Measurements from ENCODE around the gene TYROBP. TPM values are rescaled to one million over a fixed set of nuclear protein-coding genes. Genes with fewer than 3 reads are reported as not detected.
A peak's percentile ranks its signal among the peaks of the same experiment; 100 is the strongest.

Gene TYROBP
- total RNA-seq, 4 donors from 2014 or later = 41.4 to 122 (median 117) TPM

GRCh38 chr19:35868823-35869326 is 39.2 kb downstream of the TYROBP start:
- WGBS, 2 donors = 0% methylated on average over 3 to 6 of the region's 15 CpGs

DNA sequence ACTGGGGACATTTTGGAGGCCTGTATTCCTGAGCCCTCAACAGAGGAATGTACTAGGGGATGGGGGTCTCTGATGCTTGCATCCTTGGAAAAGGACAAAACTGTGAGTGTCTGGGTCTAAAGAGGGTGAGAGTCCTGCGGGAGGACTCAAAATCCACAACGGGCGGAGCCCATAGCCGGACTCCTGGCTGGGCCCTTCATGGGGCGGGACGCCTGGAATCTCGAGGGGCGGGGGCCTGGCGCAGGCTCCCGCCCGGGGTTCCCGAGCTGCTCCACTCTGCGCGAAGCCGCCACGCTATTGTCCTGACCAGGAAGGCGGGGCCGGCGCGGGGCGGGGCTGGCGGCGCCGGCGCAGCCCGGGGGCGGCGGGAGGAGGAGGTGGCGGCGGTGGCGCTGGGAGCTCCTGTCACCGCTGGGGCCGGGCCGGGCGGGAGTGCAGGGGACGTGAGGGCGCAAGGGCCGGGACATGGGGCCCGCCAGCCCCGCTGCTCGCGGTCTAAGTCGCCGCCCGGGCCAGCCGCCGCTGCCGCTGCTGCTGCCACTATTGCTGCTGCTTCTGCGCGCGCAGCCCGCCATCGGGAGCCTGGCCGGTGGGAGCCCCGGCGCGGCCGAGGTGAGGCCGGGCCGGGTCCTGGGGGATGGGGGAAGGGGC is 39.8 kb downstream of the TYROBP start, which contains the start of gene APLP1:
TSS of gene APLP1 (plus strand) at position 403 of the 651 bp plus-strand sequence. CDS start at position 466, 63 bp downstream.
- TF ChIP-seq EP300 (IDR thresholded peaks at IDR 0.05) = no peak
- TF ChIP-seq CTCF (IDR thresholded peaks at IDR 0.05) = no peak
- TF ChIP-seq POLR2A (IDR thresholded peaks at IDR 0.05) = no peak
- Histone ChIP-seq H3K27ac (peak within 1 kb of the TSS in 1 of 4 donors; percentile 61), H3K9me3 (no peaks in the 10 kb centered on the region), H3K36me3 (no peaks in the 10 kb centered on the region), H3K27me3 (peaks cover 0 to 70% of the 10 kb centered on the region in 2 donors), H3K4me1 (peaks cover 0 to 29% (median 17%) of the 10 kb centered on the region in 4 donors), H3K4me3 (peak within 1 kb of the TSS; percentile 31 to 58 (median 36))
- WGBS, 2 donors = 0 to 1% methylated on average over 17 to 35 of the region's 60 CpGs
- DNase-seq (ENCODE audit: low spot score in 2 of 2) = no peak

More at GRCh38 chr19:35868823-35869326, 39.2 kb downstream of the TYROBP start:
- H3K36me3 ChIP-seq = no peaks in the 10 kb centered on the region
- no peak for TF ChIP-seq EP300 (IDR thresholded peaks at IDR 0.05)
- TF ChIP-seq CTCF (IDR thresholded peaks at IDR 0.05) = no peak
- TF ChIP-seq POLR2A (IDR thresholded peaks at IDR 0.05) = no peak
- no peak for DNase-seq (ENCODE audit: low spot score in 2 of 2)
- peaks cover 0 to 65% of the 10 kb centered on the region in 2 donors for H3K27me3 ChIP-seq
- peaks cover 0 to 29% (median 17%) of the 10 kb centered on the region in 4 donors for H3K4me1 ChIP-seq
- H3K4me3 ChIP-seq = peak overlapping the region; percentile 31 to 58 (median 36)
- no peaks in the 10 kb centered on the region for H3K9me3 ChIP-seq
- H3K27ac ChIP-seq = peak overlapping the region in 1 of 4 donors; percentile 61

- no peak for DNase-seq (ENCODE audit: low spot score in 2 of 2)
- no peak overlapping the region for H3K27ac ChIP-seq
- no peak overlapping the region for H3K4me3 ChIP-seq
- WGBS, 2 donors = 87 to 88% methylated on average over 5 of the region's 5 CpGs
- no peaks in the 10 kb centered on the region for H3K36me3 ChIP-seq
- H3K27me3 ChIP-seq = peaks cover 0 to 75% of the 10 kb centered on the region in 2 donors
- TF ChIP-seq EP300 (IDR thresholded peaks at IDR 0.05) = no peak
- peaks cover 0 to 16% (median 0%) of the 10 kb centered on the region in 4 donors for H3K9me3 ChIP-seq
- H3K4me1 ChIP-seq = peaks cover 0 to 15% (median under 1%) of the 10 kb centered on the region in 4 donors
These were observed 45.1 kb downstream of the TYROBP start for GRCh38 chr19:35863018-35863417.

- Histone ChIP-seq H3K4me3 (no peak overlapping the region), H3K27ac (no peak overlapping the region), H3K27me3 (peaks cover 0 to 75% of the 10 kb centered on the region in 2 donors), H3K9me3 (peaks cover 0 to 16% (median 0%) of the 10 kb centered on the region in 4 donors), H3K36me3 (no peaks in the 10 kb centered on the region), H3K4me1 (peaks cover 0 to 13% (median 0%) of the 10 kb centered on the region in 4 donors)
- no peak for DNase-seq (ENCODE audit: low spot score in 2 of 2)
- TF ChIP-seq EP300 (IDR thresholded peaks at IDR 0.05) = no peak
- TF ChIP-seq POLR2A (IDR thresholded peaks at IDR 0.05) = no peak
- no peak for TF ChIP-seq CTCF (IDR thresholded peaks at IDR 0.05)
- 43 to 47% methylated on average over 14 of the region's 14 CpGs for WGBS, 2 donors
These were observed 45.6 kb downstream of the TYROBP start for GRCh38 chr19:35862528-35862927.

DNA sequence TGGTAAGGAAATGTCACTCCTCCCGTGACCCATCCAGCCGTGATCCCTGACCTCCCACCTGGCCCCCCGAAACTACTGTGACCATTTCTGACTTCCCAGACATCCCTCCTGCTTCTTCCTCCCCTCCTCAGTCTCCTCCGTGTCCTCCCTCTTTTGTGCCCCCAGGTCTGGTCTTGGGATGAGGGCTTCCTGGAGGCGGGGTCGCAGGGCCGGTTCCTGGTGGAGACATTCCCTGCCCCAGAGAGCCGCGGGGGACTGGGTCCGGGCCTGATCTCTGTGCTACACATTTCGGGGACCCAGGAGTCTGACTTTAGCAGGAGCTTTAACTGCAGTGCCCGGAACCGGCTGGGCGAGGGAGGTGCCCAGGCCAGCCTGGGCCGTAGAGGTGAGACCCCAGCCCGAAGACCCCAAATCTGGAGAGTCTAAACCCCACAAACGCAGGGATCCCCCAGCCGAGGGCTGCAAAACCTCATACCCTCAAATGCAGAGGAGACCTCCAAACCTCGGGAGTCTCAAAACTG is 46.4 kb downstream of the TYROBP start:
- Histone ChIP-seq H3K36me3 (no peaks in the 10 kb centered on the region), H3K4me3 (no peak overlapping the region), H3K27me3 (peaks cover 0 to 80% of the 10 kb centered on the region in 2 donors), H3K9me3 (peaks cover 0 to 16% (median 0%) of the 10 kb centered on the region in 4 donors), H3K4me1 (peaks cover 0 to 19% (median 4%) of the 10 kb centered on the region in 4 donors), H3K27ac (no peak overlapping the region)
- TF ChIP-seq POLR2A (IDR thresholded peaks at IDR 0.05) = no peak
- no peak for TF ChIP-seq CTCF (IDR thresholded peaks at IDR 0.05)
- no peak for TF ChIP-seq EP300 (IDR thresholded peaks at IDR 0.05)
- no peak for DNase-seq (ENCODE audit: low spot score in 2 of 2)
- WGBS, 2 donors = 34 to 43% methylated on average over 19 of the region's 19 CpGs
